ENCODE measurements around the gene CTIF.

Gene CTIF

DNA sequence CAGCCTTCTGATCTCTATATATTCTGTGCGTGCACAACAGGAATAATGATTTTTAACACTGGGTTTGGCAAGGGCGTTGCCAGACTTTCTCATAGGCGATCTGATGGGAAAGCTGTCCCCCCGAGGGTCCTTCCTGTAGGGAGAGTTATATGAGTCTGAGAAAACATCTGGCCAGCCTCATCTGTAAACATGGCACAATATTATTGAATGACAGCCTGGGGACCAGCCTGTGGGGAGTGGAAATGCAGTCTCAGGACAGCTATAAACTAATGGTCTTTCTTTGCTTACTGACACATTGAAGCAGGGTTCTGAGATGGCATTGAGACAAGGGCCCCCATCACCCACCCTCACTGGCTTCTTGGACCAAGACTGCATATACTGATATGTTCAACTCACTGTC, 62.5 kb downstream of the CTIF start:
- DNase-seq (ENCODE audit: low spot score), result no peak

DNA sequence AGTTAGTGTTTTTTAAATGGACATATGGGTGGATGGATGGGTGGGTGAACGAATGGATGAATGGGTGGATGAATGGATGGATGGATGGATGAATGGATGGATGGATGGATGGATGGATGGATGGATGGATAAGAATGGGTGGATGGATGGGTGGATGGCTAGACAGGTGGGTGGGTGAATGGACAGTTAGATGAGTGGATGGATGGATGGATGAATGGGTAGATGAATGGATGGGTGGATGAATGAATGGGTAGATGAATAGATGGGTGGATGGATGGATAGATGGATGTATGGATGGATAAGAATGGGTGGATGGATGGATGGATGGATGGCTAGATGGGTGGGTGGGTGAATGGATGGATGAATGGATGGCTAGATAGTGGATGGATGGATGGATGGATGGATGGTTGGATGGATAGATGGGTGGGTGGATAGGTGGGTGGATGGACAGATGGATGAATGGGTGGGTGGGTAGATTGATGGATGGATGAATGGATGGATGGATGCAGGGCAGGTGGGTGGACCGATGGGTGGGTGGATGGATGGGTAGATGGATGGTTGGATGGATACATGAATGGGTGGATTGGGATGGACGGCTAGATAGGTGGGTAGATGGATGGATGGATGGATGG, 64.0 kb downstream of the CTIF start:
- no peak for DNase-seq (ENCODE audit: low spot score)

DNA sequence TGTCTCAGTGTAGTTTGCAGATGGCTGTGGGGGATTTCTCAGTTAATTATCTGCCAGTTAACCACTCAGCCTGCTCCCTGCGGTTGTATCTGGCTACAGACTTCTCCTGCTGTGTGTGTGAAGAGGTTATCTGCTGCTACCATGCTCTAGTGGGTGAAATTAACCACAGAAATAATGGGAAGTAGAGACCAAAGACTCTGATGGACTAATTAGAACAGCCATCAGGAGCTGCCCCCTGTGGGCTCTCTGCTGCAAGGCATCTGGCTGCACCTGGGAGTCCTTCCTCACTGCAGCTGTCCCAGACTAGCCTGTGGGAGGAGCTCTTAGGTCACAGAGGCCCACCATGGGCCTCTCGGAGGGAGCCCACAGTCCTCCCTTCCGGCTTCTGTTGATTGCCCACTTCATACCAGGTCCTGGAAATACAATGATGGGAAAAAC, 66.6 kb downstream of the CTIF start:
- no peak for DNase-seq (ENCODE audit: low spot score)

DNA sequence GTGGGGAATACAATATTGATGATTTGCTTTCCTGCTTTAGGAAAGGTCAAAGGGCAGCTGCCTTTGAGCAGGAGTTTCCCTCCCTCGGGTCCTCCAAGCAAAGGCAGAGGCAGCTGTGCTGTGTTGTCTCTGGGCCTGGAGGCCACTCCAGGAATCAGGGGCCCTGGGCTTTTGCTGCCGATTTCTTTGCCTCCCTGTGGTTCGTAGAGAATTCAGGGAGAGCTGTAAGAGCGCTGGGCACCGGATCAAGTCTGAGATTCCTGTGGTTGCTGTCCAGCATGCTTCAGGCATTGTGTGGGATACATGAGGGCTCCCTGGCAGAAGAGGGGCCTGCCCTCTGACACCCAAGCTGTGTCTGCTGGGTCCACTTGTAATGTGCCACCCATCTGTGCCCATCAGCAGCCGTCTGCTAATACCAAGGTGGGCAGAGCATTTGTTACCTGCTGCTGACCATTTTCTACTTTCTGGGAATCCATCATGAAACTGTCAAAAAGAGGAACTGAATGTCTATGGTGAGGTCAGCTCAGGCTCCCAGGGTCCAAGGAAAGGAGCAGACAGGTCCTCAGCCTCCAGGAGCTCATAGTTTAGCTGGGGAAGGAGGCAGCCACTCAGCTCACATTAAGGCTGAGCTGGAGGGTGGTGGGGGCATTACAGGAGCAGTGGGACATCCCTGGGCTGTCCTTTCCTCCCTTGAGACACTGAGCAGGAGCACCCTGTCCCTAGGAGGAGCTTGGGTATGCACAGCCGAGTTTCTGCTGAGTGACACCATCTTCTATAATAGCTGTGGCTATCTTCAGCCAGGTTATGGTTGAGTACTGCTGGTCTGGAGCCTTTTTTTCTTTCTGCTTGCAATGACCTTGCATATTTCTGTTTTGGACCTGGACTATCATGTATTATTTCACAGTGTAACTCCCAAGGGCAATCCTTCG, 68.5 kb downstream of the CTIF start:
- peak; percentile 85 for DNase-seq (ENCODE audit: low spot score)

DNA sequence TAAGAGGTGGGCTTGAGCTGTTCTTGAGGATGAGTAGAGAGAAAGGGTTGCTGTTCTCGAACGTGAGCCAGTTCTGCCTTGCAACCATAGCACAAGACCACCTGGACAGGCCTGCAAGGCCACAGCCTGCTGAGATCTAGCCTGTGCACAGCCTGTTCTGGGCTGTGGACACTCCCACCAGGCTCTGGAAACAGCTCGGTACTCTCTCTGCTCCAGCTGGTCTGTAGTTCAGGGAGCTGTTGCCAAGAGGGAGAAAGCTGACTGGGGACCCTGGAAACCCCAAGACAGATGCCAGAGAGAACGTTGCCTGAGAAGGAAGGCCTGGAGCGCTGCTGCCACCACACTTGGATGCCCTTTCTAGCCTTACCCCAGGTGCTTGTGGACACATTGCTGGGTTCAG, 69.8 kb downstream of the CTIF start:
- no peak for DNase-seq (ENCODE audit: low spot score)

DNA sequence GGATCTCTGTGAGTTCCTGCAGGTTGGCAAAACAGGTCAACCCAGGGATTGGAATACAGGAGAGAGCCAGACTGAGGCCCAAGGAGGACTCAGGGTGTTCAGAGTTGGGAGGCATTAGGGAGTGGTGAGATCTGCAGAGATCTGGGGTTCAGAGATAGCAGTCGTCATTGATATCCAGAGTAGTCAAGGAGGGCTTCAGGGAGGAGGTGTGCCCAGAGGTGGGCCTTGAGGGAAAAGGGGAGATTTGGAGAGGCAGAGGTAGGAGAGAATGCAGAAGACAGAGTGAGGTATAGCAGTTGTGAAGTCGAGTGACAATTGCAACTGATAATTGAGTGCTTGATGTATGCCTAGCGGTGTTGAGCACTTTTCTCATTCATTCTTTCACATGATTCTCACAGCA, 70.3 kb downstream of the CTIF start:
- DNase-seq (ENCODE audit: low spot score), result no peak

DNA sequence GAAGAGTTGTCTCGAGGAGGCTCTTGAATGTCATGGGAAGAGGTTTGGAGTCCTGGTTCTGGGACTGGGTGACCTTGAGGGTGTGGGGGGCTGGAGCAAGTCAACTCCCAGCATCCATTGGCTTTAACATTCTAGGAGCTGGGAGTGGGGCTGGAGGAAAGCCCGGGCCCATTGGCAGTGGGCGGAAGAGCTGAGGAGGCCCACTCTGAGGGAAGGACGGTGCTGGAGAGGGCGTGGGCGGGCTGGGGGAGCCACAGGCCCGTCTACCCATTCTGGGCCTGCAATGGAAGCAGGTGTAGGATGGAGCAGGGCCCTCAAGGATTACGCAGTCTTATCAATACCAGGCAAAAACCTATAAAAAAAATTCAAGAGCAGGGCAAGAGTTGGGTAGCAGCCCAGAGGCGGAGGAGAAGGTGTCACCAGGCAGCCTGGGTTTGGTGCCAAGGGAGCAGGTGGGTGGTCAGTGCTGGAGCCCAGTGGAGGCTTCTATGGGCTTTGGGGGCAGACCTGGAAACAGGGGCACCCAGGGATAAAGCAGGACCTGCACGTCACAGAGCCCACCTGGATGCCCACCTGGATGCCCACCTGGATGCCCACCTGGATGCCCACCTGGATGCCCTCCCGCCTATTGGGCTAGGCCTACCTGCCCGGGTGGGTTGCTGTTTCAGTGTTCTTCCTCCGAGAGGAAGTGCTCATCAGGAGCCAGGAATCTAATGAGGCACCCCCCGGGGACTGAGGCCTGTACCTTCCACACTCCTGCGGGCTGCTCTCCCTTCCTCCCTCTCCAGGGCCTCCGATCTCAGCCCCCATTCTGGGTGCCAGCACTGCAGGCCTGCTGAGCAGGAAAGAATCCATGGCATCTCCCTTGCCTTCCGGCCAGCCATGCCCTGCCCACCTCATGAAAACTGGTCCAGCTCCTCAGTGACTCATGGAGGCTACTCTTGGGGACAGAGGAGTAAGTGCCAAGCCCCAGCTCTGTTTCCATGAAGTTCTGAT, 71.3 kb downstream of the CTIF start:
- DNase-seq (ENCODE audit: low spot score), result no peak

DNA sequence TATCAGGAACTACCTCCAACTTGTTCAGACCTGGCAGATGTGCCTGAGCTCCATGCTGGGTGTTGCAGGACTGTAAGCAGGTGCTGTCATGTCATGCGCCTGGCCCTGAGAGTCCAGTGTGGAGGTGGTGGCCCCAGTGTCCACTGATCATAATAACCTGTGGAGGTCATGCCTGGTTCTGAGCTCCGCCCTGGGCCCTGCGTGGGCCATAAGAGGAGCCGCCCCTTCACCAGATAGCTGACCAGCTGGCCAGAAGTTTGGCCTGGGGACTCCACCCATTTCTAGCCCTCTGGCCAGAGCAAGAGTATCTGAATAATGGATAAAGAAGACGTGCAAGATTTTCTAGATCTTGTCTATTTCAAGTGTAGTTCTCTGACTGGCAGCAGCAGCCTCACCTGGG, 72.4 kb downstream of the CTIF start:
- no peak for DNase-seq (ENCODE audit: low spot score)

DNA sequence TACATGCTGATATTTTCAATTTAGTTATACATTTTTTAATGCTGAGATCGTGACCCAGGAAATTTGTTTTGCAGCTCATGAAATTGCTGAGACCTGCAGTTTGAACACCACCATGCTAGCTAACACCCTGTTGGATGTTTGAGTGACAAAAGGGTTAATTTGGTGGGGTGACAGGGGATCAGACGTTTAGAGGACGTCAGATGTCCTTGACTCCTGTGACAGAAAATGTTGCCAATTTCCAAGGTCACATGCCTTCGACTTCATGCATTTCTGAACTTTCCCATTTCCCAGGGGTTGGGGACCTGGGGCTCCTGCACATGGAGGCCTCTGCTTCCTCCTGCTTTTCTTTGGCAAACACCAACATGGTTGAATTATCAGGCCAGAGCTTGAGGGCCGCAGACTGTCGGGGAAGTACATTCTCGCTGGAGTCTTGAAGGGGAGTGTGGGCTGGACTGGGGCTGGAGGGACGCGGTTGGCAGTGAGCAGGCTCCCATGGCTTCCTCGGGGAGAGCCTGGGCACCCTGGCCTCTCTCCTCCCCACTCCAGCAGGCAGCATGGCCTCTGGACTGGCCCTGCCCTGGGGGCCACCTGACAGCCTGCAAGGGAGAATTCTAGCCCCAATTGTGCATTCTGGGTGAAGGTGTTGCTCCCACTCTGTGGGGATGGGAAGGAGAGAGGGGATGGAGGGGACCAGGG, 73.1 kb downstream of the CTIF start:
- DNase-seq (ENCODE audit: low spot score), result no peak

DNA sequence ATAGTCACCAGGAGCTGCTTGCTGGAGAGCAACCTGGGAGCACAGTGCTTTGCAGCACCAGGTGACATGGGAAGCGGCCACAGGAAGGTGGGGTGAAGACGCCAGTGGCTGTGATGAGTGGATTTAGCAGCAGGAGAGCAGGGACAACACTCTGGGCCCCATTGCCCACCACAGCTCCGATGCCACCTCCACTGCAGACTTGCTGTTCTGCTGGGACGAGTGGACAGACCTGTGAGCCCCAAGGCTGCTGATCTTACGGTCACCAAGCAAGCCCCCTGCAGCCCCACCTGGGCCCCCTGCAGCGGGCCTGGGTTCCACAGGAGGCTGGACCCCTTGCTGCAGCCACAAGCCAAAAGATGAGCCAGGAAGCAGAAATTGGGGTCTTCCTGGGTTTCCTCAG, 73.7 kb downstream of the CTIF start:
- no peak for DNase-seq (ENCODE audit: low spot score)

DNA sequence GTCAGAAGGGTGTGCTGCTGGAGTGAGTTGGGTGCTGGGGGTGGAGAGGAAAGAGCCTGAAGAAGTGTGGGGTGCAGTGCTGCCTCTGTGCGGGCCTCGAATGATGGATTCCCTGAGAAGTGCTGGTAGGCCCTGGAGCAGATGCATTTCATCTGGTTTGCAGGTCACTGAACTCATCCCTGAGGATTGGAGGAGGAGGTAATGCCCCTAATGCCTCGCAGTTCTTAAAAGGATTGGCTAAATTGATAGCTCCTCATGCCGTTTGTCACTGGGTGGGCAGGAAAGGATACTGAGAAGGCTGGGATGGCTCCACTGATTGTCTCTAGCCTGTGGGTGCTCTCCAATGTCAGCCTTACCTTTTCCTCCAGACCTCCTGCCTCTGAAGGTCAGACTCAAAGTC, 74.1 kb downstream of the CTIF start:
- DNase-seq (ENCODE audit: low spot score), result no peak

DNA sequence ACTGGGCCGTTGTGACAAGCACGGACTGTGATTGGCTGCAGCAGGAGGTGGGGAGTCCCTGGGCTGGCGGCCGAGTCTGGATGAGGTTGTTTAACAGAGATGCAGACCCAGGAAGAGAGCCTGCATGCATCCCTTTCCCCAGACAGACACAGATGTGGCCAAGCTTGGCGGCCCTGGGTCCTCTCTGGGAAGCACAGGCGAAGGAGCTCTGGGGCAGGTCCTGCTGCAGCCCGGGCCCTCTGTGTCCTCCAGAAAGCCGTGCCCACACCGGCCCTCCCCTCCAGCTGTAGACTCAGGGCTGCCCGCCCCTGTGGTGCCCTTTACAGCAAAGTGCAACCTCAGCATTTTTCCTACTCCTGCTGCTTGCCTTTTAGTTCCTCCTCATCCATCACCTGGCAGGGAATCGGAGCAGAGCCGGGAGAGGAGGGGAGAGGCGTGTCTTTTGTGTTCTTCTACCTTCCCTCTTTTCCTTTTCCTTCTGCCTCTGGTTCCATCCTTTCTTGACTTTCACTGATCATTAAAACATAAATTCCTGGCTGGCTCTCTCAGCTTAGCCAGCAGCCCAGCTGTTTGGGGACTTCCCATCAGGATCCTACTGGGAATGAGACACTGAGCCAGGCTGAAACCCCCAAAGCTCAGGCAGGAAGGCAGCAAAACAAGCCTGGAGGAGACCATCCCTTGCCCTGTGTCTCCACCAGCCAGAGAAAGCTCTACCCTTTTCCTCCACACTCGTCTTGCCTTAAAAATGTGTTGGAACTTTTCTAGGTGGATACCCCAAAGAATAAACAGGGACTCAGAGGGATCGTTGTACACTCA, 75.0 kb downstream of the CTIF start:
- peak; percentile 52 for DNase-seq (ENCODE audit: low spot score)

DNA sequence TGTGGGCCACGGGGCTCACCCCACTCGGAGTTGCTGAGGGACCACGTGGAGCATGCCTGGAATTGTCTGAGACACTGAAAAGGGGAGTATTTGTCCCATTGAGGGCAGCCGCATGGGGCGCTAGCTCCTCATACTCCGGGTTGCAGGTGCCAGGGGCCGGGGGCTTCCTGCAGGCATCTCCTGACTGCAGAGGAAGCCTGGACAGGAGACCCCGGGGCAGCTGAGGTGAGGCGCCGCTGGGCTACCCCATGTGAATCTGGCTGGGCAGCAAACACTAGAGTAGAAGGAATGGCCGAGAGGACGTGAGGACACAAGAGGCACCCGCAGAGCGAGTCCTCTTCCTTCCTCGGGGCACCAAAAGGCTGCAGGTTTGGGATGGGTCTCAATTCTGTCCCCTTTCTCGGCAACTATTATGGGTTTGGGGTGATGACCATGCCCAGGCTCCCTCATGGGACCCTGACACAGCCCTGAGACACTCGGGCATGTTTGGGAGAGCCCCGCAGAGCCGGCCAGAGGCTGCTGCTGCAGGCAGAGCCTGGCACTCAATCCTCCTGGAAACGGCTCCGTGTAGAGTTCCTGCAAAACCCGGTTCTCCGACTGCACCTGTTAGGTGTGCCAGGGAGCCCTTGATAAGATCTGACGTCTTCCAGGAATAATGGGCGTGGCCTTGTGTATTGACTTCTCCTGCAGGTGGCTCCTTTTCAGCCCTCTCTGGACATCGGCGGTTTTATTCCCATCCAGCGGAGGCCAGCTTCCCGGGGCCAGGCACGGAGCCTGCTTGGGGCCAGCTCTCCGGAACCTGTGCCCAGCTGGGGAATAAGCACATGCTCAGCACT, 77.0 kb downstream of the CTIF start:
- no peak for DNase-seq (ENCODE audit: low spot score)

DNA sequence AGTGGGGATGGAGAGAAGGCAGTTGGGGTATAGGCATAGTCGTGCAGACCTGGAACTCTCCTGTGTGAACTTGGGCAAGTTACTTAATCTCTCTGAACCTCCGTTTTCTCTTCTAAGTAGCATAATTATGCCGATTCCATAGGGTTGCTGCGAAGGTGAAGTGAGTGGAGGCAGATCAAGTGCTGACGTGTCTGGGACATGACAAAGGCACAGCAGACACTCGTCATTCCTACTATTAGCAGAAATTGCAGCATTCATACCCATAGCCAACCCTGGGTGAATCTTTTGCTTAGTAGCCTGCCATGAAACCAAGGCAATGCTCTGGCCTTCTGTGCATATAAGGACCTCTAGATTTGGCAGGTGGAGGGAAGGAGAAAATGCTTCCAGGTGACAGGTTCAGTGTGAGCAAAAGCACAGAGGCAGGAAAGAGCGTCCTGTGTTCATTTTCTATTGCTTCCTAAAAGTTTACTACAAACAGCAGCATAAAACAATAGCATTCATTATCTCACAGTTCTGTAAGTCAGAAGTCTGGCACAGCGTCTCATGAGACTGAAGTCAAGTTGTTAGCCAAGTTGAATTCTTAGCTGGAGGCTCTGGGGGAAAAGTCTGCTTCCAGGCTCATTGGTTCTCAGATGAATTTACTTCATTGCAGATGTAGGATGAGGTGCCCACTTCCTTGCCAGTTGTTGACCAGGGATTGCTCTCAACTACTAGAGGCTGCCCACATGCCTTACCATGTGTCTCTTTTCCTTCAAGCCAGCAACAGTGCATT, 77.8 kb downstream of the CTIF start:
- no peak for DNase-seq (ENCODE audit: low spot score)

DNA sequence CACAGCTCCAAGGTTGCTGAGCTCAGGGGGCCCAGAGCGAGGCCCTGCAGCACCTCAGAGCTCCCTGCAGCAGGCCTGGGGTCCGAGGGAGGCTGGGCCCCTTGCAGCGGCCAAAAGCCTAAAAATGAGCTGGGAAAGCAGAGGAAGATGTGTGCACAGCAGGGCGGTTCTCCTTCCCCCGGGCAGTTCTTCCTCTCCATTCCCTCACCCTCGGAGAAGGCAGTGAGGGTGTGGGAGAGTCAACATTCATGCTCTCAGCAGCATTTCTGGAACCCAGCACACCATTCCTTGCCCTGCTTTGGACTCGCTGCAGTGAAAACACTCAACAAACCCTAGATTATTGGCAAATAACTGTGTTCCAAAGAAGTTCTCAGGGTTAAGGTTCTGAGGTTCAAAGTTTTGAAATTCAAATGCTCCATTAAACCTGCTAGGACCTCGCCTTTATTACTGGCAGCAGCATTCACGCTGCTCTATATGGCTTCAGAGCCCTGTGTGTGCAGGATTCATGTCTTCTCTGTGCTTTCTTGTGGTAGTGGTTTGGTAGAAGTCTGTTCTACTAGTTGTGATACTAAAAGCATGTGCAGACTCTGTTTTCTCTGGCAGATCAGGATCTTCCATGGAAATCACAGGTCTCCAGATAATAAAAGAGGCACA, 79.1 kb downstream of the CTIF start:
- DNase-seq (ENCODE audit: low spot score), result no peak

DNA sequence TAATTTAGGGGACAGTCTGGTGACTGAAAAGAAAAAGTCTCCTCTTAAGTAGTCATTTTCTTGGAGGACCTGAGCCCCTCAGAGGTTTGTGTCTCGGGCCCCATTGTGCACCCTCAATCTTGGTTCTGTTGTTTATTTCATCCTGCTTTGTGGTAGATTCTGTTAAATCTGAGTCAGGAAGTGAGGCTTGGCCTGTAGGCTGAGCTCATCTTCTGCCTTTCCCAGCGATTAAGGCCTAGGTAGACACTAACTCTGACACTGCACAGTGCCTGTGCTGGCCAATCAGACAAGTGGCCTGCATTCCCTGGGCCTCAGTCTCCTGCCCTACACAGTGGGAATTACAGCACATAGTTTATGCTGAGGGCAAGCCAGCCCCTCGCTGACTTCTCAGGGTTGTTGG, 80.2 kb downstream of the CTIF start:
- no peak for DNase-seq (ENCODE audit: low spot score)

DNA sequence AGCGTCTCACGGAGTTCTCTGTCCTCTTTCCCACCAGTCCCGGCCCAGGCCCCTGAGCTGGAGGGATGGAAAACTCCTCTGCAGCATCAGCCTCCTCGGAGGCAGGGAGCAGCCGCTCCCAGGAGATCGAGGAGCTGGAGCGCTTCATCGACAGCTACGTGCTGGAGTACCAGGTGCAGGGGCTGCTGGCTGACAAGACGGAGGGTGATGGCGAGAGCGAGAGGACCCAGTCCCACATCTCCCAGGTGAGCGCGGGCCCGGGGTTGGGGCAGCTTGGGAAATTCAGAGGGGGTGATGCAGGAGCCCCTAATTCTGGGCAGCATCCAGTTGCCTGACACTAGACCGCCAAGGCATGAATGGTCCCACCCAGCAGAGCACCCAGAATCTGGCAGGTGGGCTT, 80.7 kb downstream of the CTIF start:
- no peak for DNase-seq (ENCODE audit: low spot score)

DNA sequence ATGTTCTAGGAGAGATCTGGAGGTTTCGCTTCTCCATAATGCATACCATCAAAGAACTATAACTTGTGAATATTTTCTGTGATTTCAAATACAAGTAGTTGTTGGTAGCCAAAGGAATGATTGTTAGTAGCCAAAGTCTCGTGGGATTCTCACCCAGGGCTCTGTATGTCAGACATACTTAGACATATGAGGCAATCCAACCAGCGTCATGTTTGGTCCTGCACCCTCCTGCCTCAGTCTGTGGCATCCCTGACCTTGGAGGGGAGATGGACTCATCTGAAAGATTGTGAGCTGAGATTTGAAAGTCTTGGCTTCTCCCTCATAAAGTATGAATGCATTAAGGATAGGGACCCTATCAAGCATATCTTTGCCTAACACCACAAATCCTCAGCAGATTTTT, 81.2 kb downstream of the CTIF start:
- no peak for DNase-seq (ENCODE audit: low spot score)

DNA sequence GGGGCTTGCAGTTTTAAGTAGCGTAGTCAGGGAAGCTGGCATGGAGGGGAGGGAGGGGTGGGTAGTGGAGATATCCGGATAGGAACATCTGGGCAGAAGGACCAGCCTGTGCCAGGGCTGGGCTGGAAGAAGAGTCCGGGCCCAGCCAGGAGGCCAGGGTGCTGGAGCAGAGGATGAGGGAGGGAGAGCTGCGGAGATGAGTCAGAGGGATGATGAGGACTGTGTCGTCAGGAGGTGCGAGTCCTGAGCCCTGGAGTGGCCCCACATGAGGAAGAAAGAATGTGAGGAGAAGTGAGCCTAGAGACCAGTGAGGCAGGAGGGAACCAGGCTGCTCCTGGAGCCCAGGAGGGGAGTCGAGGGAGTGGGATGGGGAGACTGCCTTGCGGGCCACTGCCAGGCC, 82.4 kb downstream of the CTIF start:
- peak; percentile 79 for DNase-seq (ENCODE audit: low spot score)

Measured in AG08396 (cell line).